Activated effector memory CD4-positive, alpha-beta T cell treated with Interleukin-2 at 50 U/mL for 16 hours (primary cell): ENCODE data around the gene MS4A6E.
A peak's percentile ranks its signal among the peaks of the same experiment; 100 is the strongest.
"Not testable (repeated sequence)": the region's sequence is repeated elsewhere in the genome, so short reads cannot be mapped to it uniquely, and the experiment has no call there.

Source experiments
- DNase-seq: peaks from one replicate; pipeline ENCODE4 v3.0.0-alpha.2; 2020

Gene MS4A6E

GRCh38 chr11:60326955-60327354 lies at the start of gene MS4A6E:
TSS of gene MS4A6E (plus strand) at chr11:60327255. CDS start at chr11:60334896, 7,641 bp downstream.
- no peak for DNase-seq

- DNase-seq = no peak
Measured at GRCh38 chr11:60280412-60280811, 46.6 kb upstream of the MS4A6E start, which contains the start of gene MS4A4A. TSS of gene MS4A4A (plus strand) at chr11:60280666. CDS start at chr11:60280676, 10 bp downstream.

DNA sequence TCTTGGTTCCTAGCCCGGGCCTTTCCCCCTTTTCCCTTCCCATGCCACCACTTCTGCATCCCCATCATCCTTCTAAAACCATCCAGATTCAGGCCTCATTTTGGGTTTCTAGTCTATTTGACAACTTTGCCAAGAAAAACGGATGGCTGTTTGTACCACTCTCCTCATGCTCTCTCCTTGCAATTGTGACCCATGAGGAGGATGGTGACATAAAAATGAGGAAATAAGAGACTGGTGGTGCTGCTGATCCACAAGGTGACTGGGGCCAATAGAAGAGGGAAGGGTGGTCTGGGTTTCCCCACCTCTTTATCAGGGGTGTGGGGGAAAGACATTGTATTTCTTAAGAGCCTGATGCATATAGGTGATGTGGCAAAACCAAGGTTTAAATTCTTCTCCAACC lies 45.6 kb upstream of the MS4A6E start:
- DNase-seq = no peak

DNA sequence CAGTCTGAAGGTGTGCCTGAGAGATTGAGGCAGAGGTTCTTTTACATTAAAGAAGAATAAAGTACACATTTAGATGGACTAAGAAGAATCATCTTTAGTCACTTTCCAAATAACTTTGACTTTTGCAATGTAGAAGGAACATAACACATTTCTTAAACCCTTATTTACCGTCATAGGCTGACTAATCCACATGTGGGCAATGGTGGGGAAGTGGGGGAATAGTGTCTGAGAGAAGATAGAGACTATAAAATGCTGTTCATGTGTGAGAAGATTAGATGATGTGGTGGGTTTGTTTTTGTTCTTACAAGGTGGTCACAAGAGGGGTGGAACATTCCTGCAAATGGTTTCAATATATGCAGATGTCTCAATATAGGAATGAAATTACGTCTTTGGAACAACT lies 44.8 kb upstream of the MS4A6E start:
- DNase-seq = no peak

GRCh38 chr11:60285411-60286126 lies 41.5 kb upstream of the MS4A6E start:
- DNase-seq = not testable (repeated sequence)

- no peak for DNase-seq
Measured at GRCh38 chr11:60288531-60288930, 38.5 kb upstream of the MS4A6E start.

DNA sequence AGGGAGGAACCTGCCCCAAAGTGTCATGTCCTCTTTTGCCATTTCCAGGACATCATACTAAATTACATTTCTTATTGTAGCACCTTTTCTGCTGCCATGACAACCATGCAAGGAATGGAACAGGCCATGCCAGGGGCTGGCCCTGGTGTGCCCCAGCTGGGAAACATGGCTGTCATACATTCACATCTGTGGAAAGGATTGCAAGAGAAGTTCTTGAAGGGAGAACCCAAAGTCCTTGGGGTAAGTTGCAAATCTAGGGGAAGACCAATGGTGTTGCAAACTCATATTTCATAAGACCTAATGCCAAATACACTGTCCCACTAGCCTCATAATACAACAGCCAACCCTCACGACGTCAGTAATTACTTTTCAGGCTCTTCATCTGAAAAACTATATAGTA lies 34.9 kb upstream of the MS4A6E start:
- no peak for DNase-seq

GRCh38 chr11:60301178-60301577 lies 25.9 kb upstream of the MS4A6E start:
- no peak for DNase-seq

DNA sequence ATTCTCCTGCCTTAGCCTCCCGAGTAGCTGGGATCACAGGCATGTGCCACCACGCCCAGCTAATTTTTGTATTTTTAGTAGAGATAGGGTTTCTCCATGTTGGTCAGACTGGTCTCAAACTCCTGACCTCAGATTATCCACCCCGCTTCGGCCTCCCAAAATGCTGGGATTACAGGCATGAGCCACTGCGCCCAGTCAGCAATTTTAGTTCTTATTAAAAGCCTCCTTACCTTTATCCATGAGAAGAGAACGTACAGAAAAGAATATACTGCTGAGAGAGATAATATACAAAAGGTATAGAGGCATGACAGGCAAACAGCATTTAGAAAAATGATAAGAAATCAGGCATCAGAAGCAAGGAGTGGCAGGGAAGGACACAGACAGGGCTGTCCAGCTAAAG lies 25.2 kb upstream of the MS4A6E start:
- not testable (repeated sequence) for DNase-seq

- no peak for DNase-seq
Measured at GRCh38 chr11:60303661-60304060, 23.4 kb upstream of the MS4A6E start.

DNA sequence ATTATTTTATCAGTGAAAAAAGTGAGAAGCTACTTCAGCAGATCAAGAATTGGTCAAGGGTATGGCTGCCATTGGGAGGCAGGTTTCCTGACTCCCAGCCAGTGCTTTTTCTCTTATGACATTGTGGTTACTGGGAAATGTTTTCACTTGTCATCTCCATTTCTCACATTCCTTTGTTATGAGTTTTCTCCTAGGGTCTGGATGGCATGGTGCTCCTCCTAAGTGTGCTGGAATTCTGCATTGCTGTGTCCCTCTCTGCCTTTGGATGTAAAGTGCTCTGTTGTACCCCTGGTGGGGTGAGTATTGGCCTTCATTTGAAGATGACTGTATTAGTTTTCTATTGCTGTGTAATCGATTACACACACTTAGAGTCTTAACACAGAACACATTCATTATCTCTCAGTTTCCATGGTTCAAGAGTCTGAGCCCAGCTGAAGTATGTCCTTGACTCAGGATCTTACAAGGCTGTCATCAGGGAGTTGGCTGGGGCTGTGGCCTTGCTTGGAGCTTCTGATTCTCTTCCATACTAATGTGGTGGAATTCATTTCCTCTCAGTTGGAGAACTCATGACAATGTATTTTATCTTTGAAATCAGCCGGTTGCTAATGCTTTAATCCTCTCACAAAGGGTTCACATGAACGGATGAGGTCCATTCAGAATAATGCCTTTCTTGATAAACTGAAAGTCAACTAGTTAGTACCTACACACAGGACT lies 21.0 kb upstream of the MS4A6E start:
- no peak for DNase-seq

DNA sequence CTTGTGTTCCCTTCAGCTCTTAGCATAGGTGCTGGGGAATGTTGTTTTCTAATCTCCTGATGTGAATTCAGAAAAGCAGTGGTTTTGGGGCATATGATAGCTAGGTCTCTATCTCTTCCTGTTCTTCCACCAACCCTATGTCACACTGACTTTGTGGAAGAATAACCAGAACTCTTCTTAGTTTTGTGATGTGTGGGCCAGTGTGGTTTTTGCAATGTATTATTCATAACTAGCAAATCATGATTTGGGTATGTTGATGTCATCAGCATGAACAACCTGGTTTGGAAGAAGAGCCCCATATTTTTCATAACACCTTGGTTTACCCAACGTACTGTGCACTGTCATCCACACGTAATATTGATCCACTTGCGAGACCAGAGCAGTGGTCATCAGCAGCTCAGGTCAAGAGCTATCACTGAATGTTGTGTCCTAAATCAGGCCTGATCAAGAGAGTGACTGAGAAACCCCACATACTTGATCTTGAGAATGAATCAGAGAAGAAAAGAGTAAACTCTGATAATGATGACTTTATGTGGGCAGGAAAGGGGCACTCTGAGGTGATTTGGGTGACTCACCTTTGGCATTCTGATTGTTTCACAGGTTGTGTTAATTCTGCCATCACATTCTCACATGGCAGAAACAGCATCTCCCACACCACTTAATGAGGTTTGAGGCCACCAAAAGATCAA lies 19.4 kb upstream of the MS4A6E start:
- DNase-seq = no peak

GRCh38 chr11:60310407-60310998 lies 16.6 kb upstream of the MS4A6E start:
- DNase-seq = no peak

DNA sequence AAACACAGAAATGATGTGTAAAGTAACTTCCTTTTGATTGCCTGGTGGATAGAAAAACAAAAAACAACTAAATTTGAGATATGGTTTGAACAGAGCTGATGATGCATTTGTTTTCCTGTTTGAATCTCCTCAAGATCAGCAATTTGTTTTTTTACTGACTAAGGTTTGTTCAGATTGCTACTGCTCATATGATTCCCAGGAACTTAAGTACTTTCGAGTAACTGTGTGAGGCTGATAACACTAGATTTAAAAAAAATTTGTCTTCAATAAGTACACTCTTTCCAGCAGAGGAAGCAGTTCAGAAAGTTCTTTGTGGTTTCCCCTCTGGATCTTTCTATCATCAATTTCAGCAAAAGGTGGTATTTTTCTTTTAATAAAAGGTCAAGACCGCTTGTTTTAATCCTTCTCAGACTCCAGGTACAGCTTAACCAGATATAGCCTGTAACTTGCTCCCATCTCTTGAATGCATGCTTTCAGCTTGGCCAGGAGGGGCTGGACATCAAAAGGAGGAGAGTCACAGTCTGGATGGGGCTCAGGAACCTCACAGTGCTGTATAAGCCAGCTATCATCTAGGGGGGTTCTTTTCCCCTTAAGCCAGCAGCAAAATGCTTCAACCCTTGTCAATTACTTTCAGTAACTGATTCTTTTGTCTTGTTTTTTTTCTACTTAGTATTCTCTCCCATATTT lies 12.3 kb upstream of the MS4A6E start:
- no peak for DNase-seq

- DNase-seq = no peak
Measured at GRCh38 chr11:60315871-60316270, 11.2 kb upstream of the MS4A6E start.

DNA sequence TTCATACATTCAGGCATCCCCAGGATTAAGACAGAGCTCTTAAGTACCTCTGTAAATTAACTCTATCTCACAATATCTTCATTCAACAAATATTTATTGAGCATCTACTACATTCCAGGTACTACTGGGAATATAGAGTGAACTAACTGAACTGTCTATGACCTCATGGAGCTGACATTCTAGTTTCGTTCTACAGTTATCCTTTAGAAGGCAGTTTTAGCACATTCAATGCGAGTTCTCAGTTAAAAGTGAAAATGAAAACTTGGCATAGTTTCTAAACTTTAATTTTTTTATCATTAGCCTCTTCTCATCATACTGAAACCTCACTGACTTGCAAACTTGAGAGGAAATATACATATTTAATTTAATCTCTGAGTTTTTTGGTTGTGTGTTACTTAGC lies 10.7 kb upstream of the MS4A6E start:
- no peak for DNase-seq

DNA sequence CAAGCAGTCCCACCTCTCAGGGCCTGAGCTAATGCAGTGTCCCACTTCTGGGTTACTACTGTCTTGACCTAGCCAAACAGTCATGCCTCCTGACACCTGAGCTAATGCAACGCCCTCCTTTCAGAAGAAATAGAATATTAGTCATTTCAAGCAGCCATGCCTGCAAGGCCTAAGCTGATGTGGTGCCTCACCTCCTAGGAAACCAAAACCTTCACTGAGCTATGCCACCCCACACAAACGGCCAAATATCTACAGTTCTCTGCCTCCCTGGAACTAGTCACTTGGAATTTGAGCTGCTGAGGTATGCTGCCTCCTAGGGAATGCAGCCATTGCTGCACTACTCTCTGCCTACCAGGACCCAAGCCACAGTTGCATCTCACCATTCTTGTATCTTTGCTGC lies 8.3 kb upstream of the MS4A6E start:
- no peak for DNase-seq

- no peak for DNase-seq
Measured at GRCh38 chr11:60321051-60321450, 6.0 kb upstream of the MS4A6E start.

DNA sequence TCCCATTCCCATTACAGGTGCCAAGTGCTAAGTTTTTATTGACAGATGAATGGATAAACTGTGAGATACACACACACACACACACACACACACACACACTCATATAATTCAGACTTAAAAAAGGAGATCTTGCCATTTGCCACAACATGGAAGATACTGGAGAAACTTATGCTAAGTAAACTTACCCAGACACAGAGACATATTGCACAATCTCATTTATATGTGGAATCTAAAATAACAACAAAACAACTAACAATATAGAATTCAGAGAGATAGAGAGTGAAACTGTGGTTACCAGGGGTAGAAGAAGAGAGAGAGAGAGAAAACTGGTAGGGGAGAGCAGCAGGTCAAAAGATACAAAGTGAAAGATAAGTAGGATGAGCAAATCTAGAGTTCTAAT lies 1.4 kb downstream of the MS4A6E start:
- DNase-seq = no peak

DNA sequence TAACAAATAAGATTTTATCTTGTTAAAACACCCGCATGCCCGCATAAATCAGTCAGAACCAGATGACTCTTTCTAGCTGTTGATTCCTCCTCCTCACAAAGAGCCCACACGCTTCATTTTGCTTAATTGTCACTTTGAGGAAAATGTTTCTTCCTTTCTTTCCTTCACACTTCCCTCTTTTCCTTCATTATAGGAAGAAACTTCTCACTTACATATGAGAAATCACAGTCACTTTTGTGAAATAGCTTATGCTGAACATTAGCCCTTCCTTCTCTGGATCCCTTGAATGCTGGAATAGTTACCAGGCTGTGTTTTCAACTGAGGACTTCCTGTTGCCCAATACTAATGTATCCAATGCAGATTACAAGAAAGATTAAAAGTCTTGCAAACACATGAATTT lies 5.8 kb downstream of the MS4A6E start:
- DNase-seq = no peak

- DNase-seq = peak; percentile 24
Measured at GRCh38 chr11:60334005-60334620, 7.1 kb downstream of the MS4A6E start.

DNA sequence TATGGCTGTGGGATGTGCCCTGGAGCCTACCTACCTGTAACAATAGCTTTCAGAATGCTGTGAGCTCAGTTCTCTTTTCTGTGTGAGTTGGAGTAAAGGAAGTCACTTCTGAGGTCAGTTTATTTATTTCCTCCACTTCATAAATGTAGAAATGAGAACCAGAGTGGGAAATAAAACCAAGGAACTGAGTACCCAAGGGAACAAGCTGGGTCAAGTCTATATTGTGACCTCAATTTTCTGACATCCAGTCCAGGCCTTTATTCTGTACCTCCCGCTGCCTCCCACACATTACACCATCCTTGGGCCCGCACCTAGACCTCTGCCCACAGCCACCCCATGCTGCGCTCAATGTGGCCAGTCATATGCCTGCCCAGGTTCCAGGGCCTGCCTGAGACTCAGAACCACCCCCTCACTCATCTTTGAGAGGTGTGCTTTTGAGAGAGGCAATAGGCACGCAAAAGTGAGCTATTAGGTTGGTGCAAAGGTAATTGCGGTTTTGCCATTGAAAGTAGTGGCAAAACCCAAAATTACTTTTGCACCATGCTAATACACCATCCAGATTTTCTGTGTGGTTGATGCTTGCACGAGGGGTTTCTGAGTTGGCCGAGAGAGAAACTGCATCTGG lies 9.8 kb downstream of the MS4A6E start:
- no peak for DNase-seq
